Tibial nerve (tissue), 3 donors: ENCODE data around the gene DYNC1H1.

Source experiments
- CTCF ChIP-seq, 5 experiments: fragments of 200-600 bp in 3 of 5; fragments of 450-650 bp in 2 of 5; sonication (generic) in 3 of 5; IDR thresholded peaks; one replicate each; pipeline ENCODE4 v1.5.1; 2016 to 2019; ENCODE audit warnings: antibody characterized with exemption in 5 of 5, mild to moderate bottlenecking in 3 of 5, moderate library complexity in 2 of 5
- POLR2A ChIP-seq, 2 donors: fragments of 450-650 bp; IDR thresholded peaks; one replicate each; pipeline ENCODE4 v1.6.1; 2017; ENCODE audit warnings: antibody characterized with exemption in 2 of 2, mild to moderate bottlenecking in 2 of 2, moderate library complexity in 2 of 2

GRCh38 chr14:101929096-101929495, 35.3 kb upstream of the DYNC1H1 start:
- no peak for TF ChIP-seq CTCF (IDR thresholded peaks at IDR 0.05)
- no peak for TF ChIP-seq POLR2A (IDR thresholded peaks at IDR 0.05)
